Left lung (tissue), 10 donors: ENCODE data around the gene GSTCD. TPM values are rescaled to one million over a fixed set of nuclear protein-coding genes. Genes with fewer than 3 reads are reported as not detected.

Source experiments
- ATAC-seq: fragments of 200-7000 bp; cut with Tn5 transposase; one replicate; pipeline ENCODE4 v1.9.1; 2020; ENCODE audit warnings: moderate library complexity
- DNase-seq, 4 donors: peaks; one replicate each; pipeline ENCODE4 v3.0.0-alpha.2; 2013 to 2020
- H3K27ac ChIP-seq, 2 donors: fragments of 200-600 bp; sonication (generic) in 1 of 2; one replicate each; pipeline versions ENCODE4 v1.5.0 to v1.8.0; 2020 to 2021
- H3K27me3 ChIP-seq, 2 donors: fragments of 200-600 bp; sonication (generic) in 1 of 2; one replicate each; pipeline versions ENCODE4 v1.5.0 to v1.8.0; 2020 to 2021
- H3K36me3 ChIP-seq, 2 donors: fragments of 200-600 bp; sonication (generic) in 1 of 2; one replicate each; pipeline versions ENCODE4 v1.5.0 to v1.8.0; 2020 to 2021
- H3K4me1 ChIP-seq, 2 donors: fragments of 200-600 bp; one replicate each; pipeline ENCODE4 v1.8.0; 2021
- H3K4me3 ChIP-seq, 2 donors: fragments of 200-600 bp; sonication (generic) in 1 of 2; one replicate each; pipeline versions ENCODE4 v1.5.0 to v1.8.0; 2020 to 2021; ENCODE audit warnings: mild to moderate bottlenecking in 1 of 2
- H3K9me3 ChIP-seq, 2 donors: fragments of 200-600 bp; sonication (generic) in 1 of 2; one replicate each; pipeline versions ENCODE4 v1.5.0 to v1.8.0; 2020 to 2021
- CTCF ChIP-seq, 2 donors: fragments of 200-600 bp; sonication (generic) in 1 of 2; IDR thresholded peaks; one replicate each; pipeline versions ENCODE4 v1.5.0 to v1.8.0; 2021; ENCODE audit warnings: antibody characterized with exemption in 2 of 2
- intact Hi-C, 2 donors: fragments of 100-400 bp; cut with DNase I; formaldehyde crosslinking; loops; one replicate each; pipeline versions ENCODE4 v1.11.2 to v1.14.2; 2022
- polyA plus RNA-seq, 6 donors: library from polyadenylated mRNA; unstranded; fragments of 120-200 nt; gene quantifications; one replicate each; pipeline ENCODE4 v1.2.1, GENCODE V29; 2013; ENCODE audit not compliant: insufficient read length in 6 of 6
- total RNA-seq, 2 donors: library from RNA; stranded (reverse); fragmentation: NEBNext Ultra II Directional; extraction: Animal tissue kit (Norgen Biotek cat#: 25700); gene quantifications; one replicate each; pipeline ENCODE4 v1.2.1, GENCODE V29; 2021
- donor health status: DM: no; HTN: yes; CAD: no.
- donor health status: DM: no; HTN: no; CAD: no.

Gene GSTCD
- total and polyA plus RNA-seq, 8 donors, result 10.8 to 16.9 (median 15.2) TPM

DNA sequence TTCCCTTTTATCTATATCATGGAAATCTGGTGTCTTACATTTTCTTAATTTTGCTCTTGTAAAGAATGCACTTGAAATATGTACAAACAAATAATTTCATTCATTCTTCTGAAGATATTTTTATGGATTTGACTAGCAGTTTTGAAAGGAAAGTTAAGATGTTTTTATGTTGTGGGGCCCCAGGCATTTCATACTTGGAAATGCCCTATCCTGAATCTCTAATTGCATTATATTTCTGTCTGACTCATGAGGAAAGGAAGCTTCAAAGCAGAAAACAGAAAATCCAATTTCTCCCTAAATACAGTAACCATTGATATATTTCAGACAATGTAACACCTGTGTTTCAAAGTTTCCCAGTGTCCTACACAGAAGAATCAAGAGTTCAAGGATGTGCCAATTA lies 113.5 kb downstream of the GSTCD start:
- no peaks in the 10 kb centered on the region for H3K4me1 ChIP-seq
- no peaks in the 10 kb centered on the region for H3K36me3 ChIP-seq
- ATAC-seq (no peak), DNase-seq (no peak)
- H3K27ac ChIP-seq, result no peak overlapping the region
- no peaks in the 10 kb centered on the region for H3K27me3 ChIP-seq
- H3K9me3 ChIP-seq, result no peaks in the 10 kb centered on the region
- no peak overlapping the region for H3K4me3 ChIP-seq
- intact Hi-C loops, result no loop called here
- no peak for TF ChIP-seq CTCF (IDR thresholded peaks at IDR 0.05)

DNA sequence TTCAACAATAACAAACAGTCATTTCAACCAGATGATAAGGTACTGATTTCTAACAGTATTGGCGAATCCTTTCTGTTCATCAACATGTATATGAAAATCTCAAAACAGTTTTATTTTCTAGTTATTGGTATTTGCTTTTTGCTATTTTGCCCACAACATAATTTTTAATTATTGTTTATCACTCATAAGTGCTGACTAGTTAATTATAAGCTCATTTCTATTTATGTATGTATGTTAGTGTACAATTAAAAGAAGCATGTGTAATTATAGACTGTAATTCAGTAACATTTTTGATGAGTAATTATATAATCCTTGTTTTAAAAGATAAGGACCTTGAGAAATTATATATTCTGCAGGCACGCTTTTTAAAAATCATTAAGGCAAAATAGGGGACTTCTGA lies 119.5 kb downstream of the GSTCD start:
- Histone ChIP-seq H3K36me3 (no peaks in the 10 kb centered on the region), H3K9me3 (no peaks in the 10 kb centered on the region), H3K4me3 (no peak overlapping the region), H3K4me1 (no peaks in the 10 kb centered on the region), H3K27ac (no peak overlapping the region), H3K27me3 (no peaks in the 10 kb centered on the region)
- ATAC-seq (no peak), DNase-seq (no peak)
- intact Hi-C loops, result no loop called here
- TF ChIP-seq CTCF (IDR thresholded peaks at IDR 0.05), result no peak

- H3K36me3 ChIP-seq, result peaks cover 0 to 12% of the 10 kb centered on the region in 2 donors
- H3K4me3 ChIP-seq, result no peak overlapping the region
- H3K4me1 ChIP-seq, result no peaks in the 10 kb centered on the region
- intact Hi-C loops, result no loop called here
- no peak overlapping the region for H3K27ac ChIP-seq
- no peaks in the 10 kb centered on the region for H3K9me3 ChIP-seq
- ATAC-seq, result no peak
- no peak for TF ChIP-seq CTCF (IDR thresholded peaks at IDR 0.05)
- no peaks in the 10 kb centered on the region for H3K27me3 ChIP-seq
- DNase-seq, result no peak
Measured at GRCh38 chr4:105831189-105831588, 122.6 kb downstream of the GSTCD start.

DNA sequence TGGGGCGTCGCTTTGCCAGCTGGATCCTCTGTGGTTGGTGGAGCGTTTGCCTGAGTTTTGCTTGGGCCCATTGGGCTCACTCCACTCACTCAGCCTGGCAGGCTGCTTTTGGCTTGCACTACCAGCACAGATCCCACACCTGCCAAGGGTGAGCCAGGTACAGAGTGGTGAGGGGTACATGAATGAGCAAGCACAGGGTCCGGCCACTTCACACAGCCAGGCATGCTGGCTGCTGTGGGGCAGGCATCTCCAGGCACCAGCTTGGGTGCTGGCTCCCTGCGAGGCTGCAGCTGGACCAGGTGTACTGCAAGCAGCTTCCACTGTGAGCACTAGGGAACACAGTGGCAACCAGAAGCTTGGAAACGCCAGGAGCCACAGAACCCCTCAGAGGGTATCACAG lies 126.6 kb downstream of the GSTCD start:
- Histone ChIP-seq H3K9me3 (peaks cover 0 to 3% of the 10 kb centered on the region in 2 donors), H3K4me1 (no peaks in the 10 kb centered on the region), H3K27ac (no peak overlapping the region), H3K36me3 (peaks cover 0 to 18% of the 10 kb centered on the region in 2 donors), H3K27me3 (no peaks in the 10 kb centered on the region), H3K4me3 (no peak overlapping the region)
- DNase-seq, result no peak
- intact Hi-C loops, result no loop called here
- ATAC-seq, result no peak
- no peak for TF ChIP-seq CTCF (IDR thresholded peaks at IDR 0.05)

GRCh38 chr4:105836537-105836936 lies 128.0 kb downstream of the GSTCD start:
- H3K27ac ChIP-seq, result no peak overlapping the region
- H3K36me3 ChIP-seq, result peaks cover 0 to 18% of the 10 kb centered on the region in 2 donors
- peaks cover 0 to 3% of the 10 kb centered on the region in 2 donors for H3K9me3 ChIP-seq
- DNase-seq, result no peak
- TF ChIP-seq CTCF (IDR thresholded peaks at IDR 0.05), result no peak
- intact Hi-C loops, result no loop called here
- no peak for ATAC-seq
- no peaks in the 10 kb centered on the region for H3K27me3 ChIP-seq
- no peak overlapping the region for H3K4me3 ChIP-seq
- H3K4me1 ChIP-seq, result no peaks in the 10 kb centered on the region
